Measurements from ENCODE around the gene AKR7A2.
"Not testable (repeated sequence)": the region's sequence is repeated elsewhere in the genome, so short reads cannot be mapped to it uniquely, and the experiment has no call there.

AKR7A2 gene

GRCh38 chr1:19257178-19257914 is 54.6 kb downstream of the AKR7A2 start:
- no peak for ATAC-seq (replicated peaks; ENCODE audit: extremely low read depth, poor library complexity, severe bottlenecking)

GRCh38 chr1:19256301-19256700 is 55.6 kb downstream of the AKR7A2 start:
- H3K27me3 Mint-ChIP-seq; H3K27ac Mint-ChIP-seq (ENCODE audit: low read depth); H3K4me3 Mint-ChIP-seq; ATAC-seq (replicated peaks; ENCODE audit: extremely low read depth, poor library complexity, severe bottlenecking); DNase-seq (ENCODE audit: low spot score in 2 of 2); H3K9me3 Mint-ChIP-seq: not testable (repeated sequence)
- Mint-ChIP-seq H3K36me3 (ENCODE audit: insufficient read depth) (peaks cover 38% of the 10 kb centered on the region), H3K4me1 (peaks cover 20% of the 10 kb centered on the region)

More at GRCh38 chr1:19257178-19257914, 54.6 kb downstream of the AKR7A2 start:
- Mint-ChIP-seq H3K27me3 (no peaks in the 10 kb centered on the region), H3K4me1 (peaks cover 16% of the 10 kb centered on the region), H3K4me3 (no peak overlapping the region), H3K27ac (ENCODE audit: low read depth) (no peak overlapping the region), H3K9me3 (no peaks in the 10 kb centered on the region), H3K36me3 (ENCODE audit: insufficient read depth) (peaks cover 30% of the 10 kb centered on the region)
- DNase-seq (ENCODE audit: low spot score in 2 of 2): no peak

- no peak overlapping the region for H3K27ac Mint-ChIP-seq (ENCODE audit: low read depth)
- ATAC-seq (replicated peaks; ENCODE audit: extremely low read depth, poor library complexity, severe bottlenecking) (no peak), DNase-seq (ENCODE audit: low spot score in 2 of 2) (no peak)
- no peaks in the 10 kb centered on the region for H3K27me3 Mint-ChIP-seq
- no peak overlapping the region for H3K4me3 Mint-ChIP-seq
- H3K36me3 Mint-ChIP-seq (ENCODE audit: insufficient read depth): peaks cover 42% of the 10 kb centered on the region
- peaks cover 28% of the 10 kb centered on the region for H3K4me1 Mint-ChIP-seq
- H3K9me3 Mint-ChIP-seq: no peaks in the 10 kb centered on the region
Measured at GRCh38 chr1:19255288-19255687, 56.7 kb downstream of the AKR7A2 start.

GRCh38 chr1:19254416-19254815 is 57.5 kb downstream of the AKR7A2 start:
- Mint-ChIP-seq H3K9me3 (no peaks in the 10 kb centered on the region), H3K4me3 (no peak overlapping the region), H3K4me1 (peaks cover 31% of the 10 kb centered on the region), H3K27ac (ENCODE audit: low read depth) (no peak overlapping the region), H3K27me3 (no peaks in the 10 kb centered on the region), H3K36me3 (ENCODE audit: insufficient read depth) (peaks cover 40% of the 10 kb centered on the region)
- ATAC-seq (replicated peaks; ENCODE audit: extremely low read depth, poor library complexity, severe bottlenecking) (no peak), DNase-seq (ENCODE audit: low spot score in 2 of 2) (no peak)
